ENCODE measurements around the gene PCNT. TPM values are rescaled to one million over a fixed set of nuclear protein-coding genes. Genes with fewer than 3 reads are reported as not detected.

PCNT gene
- total RNA-seq, 1 donor from 2014 or later, result 27.3 TPM

DNA sequence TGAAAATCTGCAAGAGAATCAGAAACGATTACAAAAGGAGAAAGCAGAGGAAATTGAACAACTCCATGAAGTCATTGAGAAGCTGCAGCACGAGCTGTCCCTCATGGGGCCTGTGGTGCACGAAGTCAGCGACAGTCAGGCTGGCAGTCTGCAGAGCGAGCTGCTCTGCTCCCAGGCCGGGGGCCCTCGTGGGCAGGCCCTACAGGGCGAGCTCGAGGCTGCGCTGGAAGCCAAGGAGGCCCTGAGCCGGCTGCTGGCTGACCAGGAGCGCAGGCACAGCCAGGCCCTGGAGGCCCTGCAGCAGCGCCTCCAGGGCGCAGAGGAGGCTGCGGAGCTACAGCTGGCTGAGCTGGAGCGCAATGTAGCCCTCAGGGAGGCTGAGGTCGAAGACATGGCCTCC lies 87.3 kb downstream of the PCNT start:
- intact Hi-C loops (cut with DNase I), result no loop called here
- ATAC-seq (no peak), DNase-seq (ENCODE audit: missing footprints) (no peak)

DNA sequence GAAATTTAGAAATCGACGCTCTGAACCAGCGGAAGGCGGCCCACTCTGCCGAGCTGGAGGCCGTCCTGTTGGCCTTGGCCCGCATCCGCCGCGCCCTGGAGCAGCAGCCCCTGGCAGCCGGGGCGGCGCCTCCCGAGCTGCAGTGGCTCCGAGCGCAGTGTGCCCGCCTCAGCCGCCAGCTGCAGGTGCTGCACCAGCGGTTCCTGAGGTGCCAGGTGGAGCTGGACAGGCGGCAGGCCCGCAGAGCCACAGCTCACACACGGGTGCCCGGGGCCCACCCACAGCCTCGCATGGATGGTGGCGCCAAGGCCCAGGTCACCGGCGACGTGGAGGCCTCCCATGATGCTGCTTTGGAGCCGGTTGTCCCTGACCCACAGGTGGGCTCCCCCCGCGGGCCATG lies 87.7 kb downstream of the PCNT start:
- ATAC-seq (no peak), DNase-seq (ENCODE audit: missing footprints) (no peak)
- intact Hi-C loops (cut with DNase I), result no loop called here

DNA sequence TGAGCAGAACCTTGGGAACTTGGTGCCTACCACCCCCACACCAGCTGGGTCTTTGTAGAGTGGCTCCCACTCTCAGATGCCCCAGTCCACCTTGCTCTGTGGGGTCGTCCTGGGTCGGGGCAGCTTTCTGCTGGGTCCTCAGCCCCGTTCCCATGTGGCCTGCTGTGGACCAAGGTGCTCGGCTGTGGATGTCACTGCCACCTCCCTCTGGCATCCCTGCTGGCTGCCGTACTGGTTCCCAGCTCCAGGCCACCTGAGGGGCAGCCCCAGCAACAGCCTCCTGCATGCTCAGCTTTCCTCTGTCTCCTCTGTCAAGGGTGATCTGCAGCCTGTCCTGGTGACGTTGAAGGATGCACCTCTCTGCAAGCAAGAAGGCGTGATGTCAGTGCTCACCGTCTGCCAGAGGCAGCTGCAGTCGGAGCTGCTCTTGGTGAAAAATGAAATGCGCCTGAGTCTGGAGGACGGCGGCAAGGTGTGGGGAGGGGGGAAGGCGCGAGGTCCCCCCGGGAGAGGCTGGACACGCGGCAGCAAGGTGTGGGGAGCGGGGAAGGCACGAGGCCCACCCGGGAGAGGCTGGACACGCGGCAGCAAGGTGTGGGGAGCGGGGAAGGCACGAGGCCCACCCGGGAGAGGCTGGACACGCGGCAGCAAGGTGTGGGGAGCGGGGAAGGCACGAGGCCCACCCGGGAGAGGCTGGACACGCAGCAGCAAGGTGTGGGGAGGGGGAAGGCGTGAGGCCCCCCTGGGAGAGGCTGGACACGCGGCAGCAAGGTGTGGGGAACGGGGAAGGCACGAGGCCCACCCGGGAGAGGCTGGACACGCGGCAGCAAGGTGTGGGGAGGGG lies 88.8 kb downstream of the PCNT start:
- ATAC-seq (peak; percentile 20), DNase-seq (ENCODE audit: missing footprints) (no peak)
- intact Hi-C loops (cut with DNase I), result no loop called here

DNA sequence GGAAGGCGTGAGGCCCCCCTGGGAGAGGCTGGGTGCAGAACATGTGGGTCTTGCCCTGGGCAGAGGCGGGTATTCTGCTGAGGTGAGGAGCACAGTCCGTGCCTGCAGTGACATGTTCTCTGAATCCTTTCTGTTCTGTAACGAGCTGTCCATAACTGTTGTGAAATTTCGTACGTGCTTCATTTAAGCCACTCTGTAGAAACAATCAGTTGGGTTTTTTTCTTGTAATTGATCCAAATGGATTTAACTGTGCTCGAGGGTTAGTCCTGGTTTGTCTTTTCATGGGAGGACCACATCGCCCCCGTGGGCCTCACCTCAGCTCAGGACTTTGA lies 89.4 kb downstream of the PCNT start:
- no peak for ATAC-seq
- DNase-seq (ENCODE audit: missing footprints), result no peak
- intact Hi-C loops (cut with DNase I), result no loop called here

DNA sequence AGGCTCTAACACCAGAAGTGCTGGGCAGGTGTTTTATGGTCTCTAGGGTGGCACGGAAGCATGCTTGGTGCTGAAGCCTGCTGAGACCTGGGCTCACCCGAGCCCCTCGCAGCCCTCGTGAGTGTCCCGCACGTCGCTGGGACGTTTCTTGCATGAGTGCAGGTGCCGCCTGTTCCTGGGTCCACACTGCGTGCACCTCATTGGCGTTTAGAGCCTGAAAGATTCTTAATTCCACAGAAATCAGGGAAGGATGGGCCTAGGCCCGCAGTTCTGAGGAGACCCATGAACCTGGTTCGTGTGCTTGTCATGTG lies 91.0 kb downstream of the PCNT start:
- no peak for ATAC-seq
- intact Hi-C loops (cut with DNase I), result no loop called here
- DNase-seq (ENCODE audit: missing footprints), result no peak

DNA sequence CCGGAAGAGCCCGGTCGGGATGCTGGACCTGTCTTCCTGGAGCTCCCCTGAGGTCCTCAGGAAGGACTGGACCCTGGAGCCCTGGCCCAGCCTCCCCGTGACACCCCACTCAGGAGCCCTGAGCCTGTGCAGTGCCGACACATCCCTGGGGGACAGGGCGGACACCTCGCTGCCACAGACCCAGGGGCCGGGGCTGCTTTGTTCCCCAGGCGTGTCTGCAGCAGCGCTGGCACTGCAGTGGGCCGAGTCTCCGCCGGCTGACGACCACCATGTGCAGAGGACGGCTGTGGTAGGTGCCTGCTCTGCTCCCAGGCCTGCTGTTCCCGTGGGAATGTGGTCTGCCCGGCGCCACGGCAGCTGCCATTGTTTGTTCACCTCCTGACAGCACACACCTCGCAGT lies 92.6 kb downstream of the PCNT start:
- DNase-seq (ENCODE audit: missing footprints), result no peak
- intact Hi-C loops (cut with DNase I), result no loop called here
- no peak for ATAC-seq

DNA sequence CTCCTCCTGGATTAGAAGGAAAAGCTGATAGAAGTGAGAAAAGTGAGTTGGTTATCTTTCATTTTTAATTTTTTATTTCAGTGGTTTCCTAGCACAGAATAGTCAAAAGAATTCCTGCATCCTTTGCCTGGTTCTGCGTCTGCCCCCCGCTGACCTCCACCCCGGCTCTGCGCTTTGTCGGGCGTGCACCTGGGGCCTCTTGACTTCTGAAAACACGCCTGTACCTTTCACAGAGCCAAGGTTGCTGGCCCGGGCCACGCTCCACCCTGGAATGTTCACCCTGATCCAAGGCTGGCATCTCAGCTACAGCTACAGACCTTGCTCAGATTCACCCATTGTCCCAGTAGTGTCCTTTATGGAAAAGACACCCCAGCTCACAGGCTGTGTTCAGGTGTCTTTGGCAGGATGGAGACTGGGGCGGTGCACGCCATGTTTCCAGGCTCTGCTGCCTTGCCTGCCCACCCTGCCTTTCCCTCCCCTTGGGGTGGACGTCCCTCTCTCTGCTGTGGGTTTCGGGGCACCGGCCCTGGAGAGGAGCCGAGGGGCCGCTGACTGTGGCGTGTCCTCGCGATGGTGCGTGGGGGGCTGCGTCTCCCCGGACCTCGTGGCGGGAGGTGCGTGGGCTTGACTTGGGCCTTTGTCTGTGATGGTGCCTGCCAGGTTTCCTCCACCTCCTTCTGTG lies 94.5 kb downstream of the PCNT start:
- peak; percentile 35 for DNase-seq (ENCODE audit: missing footprints)
- intact Hi-C loops (cut with DNase I), result no loop called here
- ATAC-seq, result no peak

DNA sequence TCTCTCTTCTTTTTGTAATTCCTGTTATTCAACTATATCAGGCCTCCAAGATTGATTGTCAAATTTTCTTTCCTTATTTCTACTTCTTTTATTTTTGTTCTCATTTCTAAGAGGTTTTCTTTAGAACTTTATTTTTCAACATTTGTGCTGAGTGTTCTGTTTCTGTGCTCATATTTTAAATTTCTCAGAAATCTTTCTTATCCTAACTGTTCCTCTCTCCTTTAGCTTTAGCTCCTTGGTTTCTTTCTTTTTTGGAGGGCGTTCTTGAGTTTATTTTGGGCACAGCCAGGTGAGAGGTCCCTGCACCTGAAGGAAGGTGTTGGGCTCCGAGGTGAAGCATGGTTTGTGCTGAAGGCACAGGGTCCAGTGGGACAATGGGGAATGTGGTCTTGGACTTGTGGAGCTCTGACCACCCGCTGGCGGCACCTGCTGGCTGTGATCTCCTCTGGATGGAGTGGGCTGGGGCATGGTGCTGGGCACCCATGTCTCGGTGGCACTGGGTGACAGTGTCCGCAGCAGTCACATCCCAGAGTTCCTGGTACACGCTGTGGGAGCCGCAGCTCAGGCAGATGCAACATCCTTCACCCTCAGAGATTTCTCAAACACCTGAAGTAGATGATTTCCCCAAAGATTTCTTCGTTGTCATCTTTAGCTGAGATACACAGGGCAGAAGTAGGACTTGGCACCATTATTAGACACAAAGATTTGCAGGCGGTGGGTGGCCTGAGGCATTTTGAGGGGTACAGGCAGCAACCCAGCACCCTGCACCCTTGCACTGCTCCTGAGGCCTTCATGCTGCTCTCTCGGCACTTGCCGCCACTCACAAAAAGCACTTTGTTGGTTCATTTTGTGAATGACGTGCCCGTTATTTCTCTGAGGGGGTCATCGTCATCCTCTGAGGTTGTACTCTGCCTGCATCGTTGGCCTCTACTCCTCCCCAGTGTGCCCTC lies 96.6 kb downstream of the PCNT start:
- DNase-seq (ENCODE audit: missing footprints) (peak; percentile 67), ATAC-seq (no peak)
- intact Hi-C loops (cut with DNase I), result no loop called here

DNA sequence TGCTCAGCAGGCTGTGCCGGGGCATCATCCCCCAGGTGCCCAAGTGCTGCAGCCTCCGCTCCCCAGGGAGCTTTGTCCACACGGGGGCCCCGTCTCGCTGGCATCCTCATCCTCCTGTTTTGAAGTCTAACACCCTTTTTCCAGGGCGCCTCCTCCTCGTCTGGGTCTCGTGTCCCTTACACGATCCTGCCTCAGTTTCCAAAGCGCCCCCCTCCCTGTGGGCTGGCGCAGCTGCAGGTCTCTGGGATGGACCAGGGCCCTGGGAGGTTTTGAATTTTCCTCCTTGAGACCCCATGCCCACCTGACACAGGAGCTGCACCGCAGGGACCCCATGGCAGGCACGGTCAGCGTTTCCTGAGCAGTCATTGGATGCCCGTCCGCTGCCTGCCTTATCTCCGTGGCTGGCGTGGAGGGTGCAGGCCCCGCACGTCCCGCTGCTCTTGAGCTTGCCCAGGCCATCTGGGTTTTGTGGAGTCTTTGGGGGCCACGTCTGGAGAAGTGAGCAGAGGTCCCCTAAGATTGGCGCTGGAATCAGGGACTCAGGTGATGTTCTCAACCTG lies 97.3 kb downstream of the PCNT start:
- peak; percentile 65 for DNase-seq (ENCODE audit: missing footprints)
- intact Hi-C loops (cut with DNase I), result no loop called here
- no peak for ATAC-seq

DNA sequence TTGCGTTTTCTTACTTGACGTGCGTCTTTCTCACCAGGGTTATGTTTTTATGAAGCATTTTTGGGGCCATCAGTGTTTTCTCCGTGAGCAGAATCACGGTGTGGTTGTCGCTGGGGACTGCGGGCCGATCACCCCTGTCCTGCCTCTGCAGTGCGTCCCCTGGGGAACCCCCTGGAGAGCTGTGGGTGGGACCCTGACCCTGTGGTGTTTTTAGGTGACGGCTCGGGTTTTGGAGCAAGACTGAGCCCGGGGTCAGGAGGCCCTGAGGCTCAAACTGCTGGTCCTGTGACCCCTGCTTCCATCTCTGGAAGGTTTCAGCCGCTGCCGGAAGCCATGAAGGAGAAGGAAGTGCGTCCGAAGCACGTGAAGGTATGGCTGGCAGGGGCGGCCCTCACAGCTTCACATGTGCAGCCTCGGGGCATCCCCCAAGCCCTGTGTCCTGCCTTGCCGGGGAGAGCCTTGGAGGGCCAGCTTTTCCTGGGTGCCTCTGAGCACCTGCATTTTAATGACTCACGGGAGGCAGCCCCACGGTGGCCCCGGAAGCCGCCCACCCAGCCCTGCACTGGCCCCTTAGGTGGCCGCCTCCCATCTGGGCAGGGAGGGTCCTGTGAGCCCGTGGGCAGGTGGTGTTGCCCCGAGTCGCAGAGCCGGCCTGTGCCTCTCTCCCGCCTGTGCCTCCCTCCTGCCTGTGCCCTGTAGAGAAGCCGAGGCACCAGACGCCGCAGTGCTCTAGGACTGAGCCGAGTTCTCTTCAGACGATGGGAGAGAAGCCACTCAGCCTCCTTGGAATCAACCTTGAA lies 98.0 kb downstream of the PCNT start:
- ATAC-seq (no peak), DNase-seq (ENCODE audit: missing footprints) (peak; percentile 50)
- intact Hi-C loops (cut with DNase I), result no loop called here

DNA sequence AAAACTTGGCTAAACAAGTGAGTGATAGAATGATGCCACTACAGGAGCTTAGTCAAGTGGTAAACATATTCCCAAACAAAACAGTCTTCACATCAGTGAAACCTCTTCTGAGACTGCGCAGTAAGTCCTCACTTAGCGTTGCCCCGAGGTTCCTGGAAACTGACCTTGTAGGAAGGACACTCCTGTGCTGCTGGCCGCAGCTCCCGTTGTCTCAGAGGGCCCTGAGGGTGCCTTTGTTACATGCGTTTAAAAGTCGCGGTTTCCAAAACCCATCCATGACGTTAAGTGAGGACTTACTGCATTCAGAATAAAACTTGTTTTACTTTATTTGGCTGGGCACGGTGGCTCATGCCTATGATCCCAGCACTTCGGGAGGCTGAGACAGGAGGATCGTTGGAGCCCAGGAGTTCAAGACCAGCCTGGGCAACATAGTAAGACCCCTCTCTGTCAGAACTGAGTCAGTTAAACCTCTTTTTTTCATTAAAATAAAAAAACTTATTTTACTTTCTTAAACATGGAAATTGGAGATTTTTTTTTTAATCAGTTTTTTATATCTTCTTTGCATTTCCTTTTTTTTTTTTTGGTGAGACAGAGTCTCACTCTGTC lies 98.8 kb downstream of the PCNT start:
- DNase-seq (ENCODE audit: missing footprints), result peak; percentile 39
- intact Hi-C loops (cut with DNase I), result no loop called here
- no peak for ATAC-seq

DNA sequence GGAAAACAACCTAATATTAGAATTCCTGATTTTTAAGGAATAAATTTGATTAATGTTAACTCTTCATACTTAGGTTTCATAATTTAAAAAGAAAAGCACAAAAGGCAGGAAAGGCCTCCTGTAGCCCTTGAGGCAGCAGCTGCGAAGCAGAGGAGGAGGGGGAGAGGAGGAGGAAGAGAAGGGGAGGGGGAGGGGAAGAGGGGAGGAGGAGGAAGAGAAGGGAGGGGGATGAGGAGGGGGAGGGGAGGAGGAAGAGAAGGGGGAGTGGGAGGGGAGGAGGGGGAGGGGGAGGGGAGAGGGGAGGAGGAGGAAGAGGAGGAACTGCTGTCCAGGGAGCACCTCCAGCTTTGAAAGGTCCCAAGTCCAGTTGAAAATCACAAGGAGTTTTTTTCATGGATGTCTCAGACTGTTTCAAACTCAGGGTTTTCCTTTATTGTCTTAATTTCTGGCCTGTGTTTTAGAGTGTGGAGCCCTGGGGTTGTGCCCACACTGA lies 99.6 kb downstream of the PCNT start:
- DNase-seq (ENCODE audit: missing footprints) (no peak), ATAC-seq (no peak)
- intact Hi-C loops (cut with DNase I), result no loop called here

DNA sequence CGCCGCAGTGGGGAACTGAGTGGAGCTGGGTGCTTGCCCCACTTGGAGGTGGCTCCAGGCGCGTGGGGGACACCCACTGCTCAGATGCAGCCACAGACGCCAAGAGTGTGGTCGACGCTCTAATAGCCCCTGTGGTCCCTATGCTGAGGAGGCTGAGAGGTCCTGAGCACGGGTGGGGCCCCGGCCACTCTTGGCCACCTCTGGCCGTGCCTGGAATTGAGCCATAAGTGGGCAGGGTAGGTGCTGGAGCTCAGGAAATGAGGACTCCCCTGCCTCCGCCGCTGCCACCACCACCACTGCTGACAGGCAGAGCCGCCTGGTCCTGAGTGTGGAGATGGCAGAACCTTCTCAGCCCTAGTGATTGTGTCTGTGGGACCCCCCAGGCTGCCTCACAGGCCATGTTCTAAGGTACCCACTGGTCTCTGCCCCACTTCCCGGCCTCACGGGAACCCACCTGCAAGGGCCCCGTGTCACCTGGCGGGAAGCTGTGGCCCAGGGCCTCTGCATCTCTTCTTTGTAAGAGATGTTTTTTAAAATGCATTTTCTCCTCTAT lies 100.2 kb downstream of the PCNT start:
- no peak for ATAC-seq
- intact Hi-C loops (cut with DNase I), result no loop called here
- DNase-seq (ENCODE audit: missing footprints), result peak; percentile 60

DNA sequence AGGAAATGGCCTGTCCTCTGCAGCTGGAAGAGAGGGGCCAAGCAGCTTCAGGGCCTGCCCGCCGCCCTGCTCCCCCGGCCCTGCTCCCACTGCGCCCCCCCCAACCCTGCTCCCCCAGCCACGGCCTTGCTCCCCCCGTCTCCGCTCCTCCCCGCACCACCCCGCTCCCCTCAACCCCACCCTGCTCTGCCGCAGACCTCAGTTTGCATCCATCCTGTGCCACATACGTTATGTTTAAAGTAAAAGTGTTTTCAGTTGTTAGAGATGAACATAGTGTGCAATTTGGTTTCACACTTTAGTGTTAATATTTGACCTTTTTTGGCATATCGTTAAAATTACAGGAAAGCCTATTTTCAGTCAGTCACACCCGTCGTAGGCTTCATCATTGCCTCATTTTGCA lies 100.7 kb downstream of the PCNT start:
- DNase-seq (ENCODE audit: missing footprints), result peak; percentile 62
- no peak for ATAC-seq
- intact Hi-C loops (cut with DNase I), result no loop called here

DNA sequence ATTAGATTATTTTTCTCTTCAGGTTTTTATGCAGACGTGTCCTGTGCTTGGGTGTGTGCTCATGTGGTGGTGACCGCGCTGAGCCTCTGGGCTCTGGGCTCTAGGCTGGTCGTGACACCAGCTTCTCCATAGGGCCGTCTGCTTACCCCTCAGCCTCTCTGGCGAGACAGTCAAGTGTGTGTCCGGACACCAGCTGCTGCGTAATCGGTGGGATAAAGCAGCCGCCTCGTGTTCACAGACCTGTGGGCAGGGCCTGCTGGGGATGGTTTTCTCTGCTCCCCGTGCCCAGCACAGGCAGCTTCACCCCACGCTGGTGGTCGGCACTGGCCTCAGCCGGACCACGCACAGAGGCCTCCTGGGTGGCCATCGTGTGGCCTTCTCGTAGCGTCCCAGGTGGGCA lies 101.1 kb downstream of the PCNT start:
- no peak for ATAC-seq
- intact Hi-C loops (cut with DNase I), result no loop called here
- peak; percentile 55 for DNase-seq (ENCODE audit: missing footprints)

DNA sequence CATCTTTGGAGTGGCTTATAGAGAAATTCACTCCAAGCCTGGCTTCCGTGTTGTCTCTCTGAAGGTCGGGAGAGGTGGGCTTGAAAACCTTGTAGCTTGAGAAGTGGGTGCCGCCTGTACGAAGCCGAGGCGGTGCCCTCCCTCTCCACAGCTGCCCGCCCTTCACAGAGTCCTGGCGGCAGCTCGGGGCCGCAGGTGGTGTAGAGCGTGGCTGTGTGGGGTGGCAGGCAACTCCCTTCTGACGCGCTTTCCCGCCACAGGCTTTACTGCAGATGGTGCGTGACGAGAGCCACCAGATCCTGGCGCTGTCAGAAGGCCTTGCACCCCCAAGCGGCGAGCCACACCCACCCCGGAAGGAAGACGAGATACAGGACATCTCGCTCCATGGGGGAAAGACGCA lies 101.6 kb downstream of the PCNT start:
- intact Hi-C loops (cut with DNase I), result no loop called here
- DNase-seq (ENCODE audit: missing footprints) (peak; percentile 49), ATAC-seq (no peak)

DNA sequence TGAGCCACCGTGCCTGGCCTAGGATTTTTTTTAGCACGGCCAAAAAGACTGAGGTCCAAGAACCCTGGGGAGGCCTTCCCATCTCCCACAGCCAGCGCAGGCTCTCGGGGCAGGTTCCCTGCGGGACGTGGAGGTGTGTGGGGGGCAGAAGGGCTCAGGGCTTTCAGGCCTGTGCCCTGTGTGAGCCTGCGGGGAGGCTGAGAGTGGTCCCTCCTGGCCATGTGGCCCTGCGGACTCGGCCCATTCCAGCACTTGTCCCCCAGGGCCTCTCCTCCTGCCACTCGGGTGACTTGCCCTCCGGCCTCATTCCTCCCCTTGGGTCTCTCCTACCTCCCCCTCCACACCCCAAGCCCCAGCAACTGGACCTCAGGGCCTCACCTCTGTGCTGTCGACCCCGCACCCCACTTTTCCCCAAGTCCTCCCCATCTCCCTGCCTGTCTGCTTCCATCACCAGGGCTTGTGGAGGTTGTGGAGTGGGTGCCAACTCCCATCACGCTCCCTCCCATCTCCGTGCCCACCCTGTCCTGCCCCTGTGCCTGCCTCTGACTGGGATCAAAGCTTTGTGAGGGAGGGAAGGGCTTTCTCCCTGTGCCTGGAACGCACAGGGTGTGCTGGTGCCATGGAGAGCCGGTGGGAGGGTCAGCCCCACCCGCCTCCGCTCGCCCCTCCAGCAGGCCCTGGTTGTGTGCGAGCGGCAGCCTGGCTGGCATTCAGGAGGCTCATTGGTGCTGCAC lies 102.5 kb downstream of the PCNT start:
- peak; percentile 55 for DNase-seq (ENCODE audit: missing footprints)
- intact Hi-C loops (cut with DNase I), result no loop called here
- no peak for ATAC-seq
